ENCODE data around the gene WDR70.
"Not testable (repeated sequence)": the region's sequence is repeated elsewhere in the genome, so short reads cannot be mapped to it uniquely, and the experiment has no call there.

The WDR70 gene

GRCh38 chr5:37789991-37790390 is 410.9 kb downstream of the WDR70 start (continued):
- no peak for TF ChIP-seq ZFP30 (CRISPR knock-in tag; IDR thresholded peaks at IDR 0.05)
- no peak for TF ChIP-seq CSDC2 (CRISPR knock-in tag; IDR thresholded peaks at IDR 0.05)
- TF ChIP-seq BACH2 (CRISPR knock-in tag; IDR thresholded peaks at IDR 0.05; ENCODE audit: borderline replicate concordance), result no peak
- no peak for TF ChIP-seq TOX (CRISPR knock-in tag; IDR thresholded peaks at IDR 0.05; ENCODE audit: borderline replicate concordance)

GRCh38 chr5:37791321-37791720 is 412.2 kb downstream of the WDR70 start:
- ATAC-seq, result no peak
- TF ChIP-seq ZNF565 (CRISPR knock-in tag; conservative IDR thresholded peaks at IDR 0.05; ENCODE audit: low read depth), result no peak
- no peak for TF ChIP-seq TCF4 (CRISPR knock-in tag; IDR thresholded peaks at IDR 0.05; ENCODE audit: borderline replicate concordance)
- TF ChIP-seq ZNF8 (CRISPR knock-in tag; IDR thresholded peaks at IDR 0.05), result no peak

- TF ChIP-seq CSDC2 (CRISPR knock-in tag; IDR thresholded peaks at IDR 0.05) (no peak), CREB5 (CRISPR knock-in tag; IDR thresholded peaks at IDR 0.05; ENCODE audit: low read depth) (no peak)
- no peak for ATAC-seq
Observed at GRCh38 chr5:37792975-37793631, 414.0 kb downstream of the WDR70 start.

GRCh38 chr5:37795292-37795691 is 416.2 kb downstream of the WDR70 start:
- not testable (repeated sequence) for ATAC-seq

GRCh38 chr5:37796435-37796834 is 417.3 kb downstream of the WDR70 start:
- ATAC-seq, result not testable (repeated sequence)

- ATAC-seq, result no peak; the same call in 2 of the 3 replicates
- TF ChIP-seq RARB (CRISPR knock-in tag; IDR thresholded peaks at IDR 0.05) (no peak), ZNF8 (CRISPR knock-in tag; IDR thresholded peaks at IDR 0.05) (no peak), ZFP3 (CRISPR knock-in tag; IDR thresholded peaks at IDR 0.05) (no peak), CSDC2 (CRISPR knock-in tag; IDR thresholded peaks at IDR 0.05) (no peak)
Observed at GRCh38 chr5:37799865-37800421, 420.8 kb downstream of the WDR70 start.

- no peak for TF ChIP-seq TCF4 (CRISPR knock-in tag; IDR thresholded peaks at IDR 0.05; ENCODE audit: borderline replicate concordance)
- TF ChIP-seq TOX (CRISPR knock-in tag; IDR thresholded peaks at IDR 0.05; ENCODE audit: borderline replicate concordance), result no peak
- TF ChIP-seq BACH2 (CRISPR knock-in tag; IDR thresholded peaks at IDR 0.05; ENCODE audit: borderline replicate concordance), result no peak
- no peak for ATAC-seq
Observed at GRCh38 chr5:37801521-37801920, 422.4 kb downstream of the WDR70 start.
